A549 treated with dexamethasone at 1 μM for 4 hours (cell line): ENCODE measurements around the gene TRIM49C. TPM values are rescaled to one million over a fixed set of nuclear protein-coding genes. Genes with fewer than 3 reads are reported as not detected.

ENCODE experiments used
- total RNA-seq: library from RNA; stranded (reverse); fragments of 200-300 nt; extraction: Qiagen RNA extraction; gene quantifications from 5 replicates; pipeline ENCODE4 v1.2.3, GENCODE V29; 2022

TRIM49C gene, protein sequence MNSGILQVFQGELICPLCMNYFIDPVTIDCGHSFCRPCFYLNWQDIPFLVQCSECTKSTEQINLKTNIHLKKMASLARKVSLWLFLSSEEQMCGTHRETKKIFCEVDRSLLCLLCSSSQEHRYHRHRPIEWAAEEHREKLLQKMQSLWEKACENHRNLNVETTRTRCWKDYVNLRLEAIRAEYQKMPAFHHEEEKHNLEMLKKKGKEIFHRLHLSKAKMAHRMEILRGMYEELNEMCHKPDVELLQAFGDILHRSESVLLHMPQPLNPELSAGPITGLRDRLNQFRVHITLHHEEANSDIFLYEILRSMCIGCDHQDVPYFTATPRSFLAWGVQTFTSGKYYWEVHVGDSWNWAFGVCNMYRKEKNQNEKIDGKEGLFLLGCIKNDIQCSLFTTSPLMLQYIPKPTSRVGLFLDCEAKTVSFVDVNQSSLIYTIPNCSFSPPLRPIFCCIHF
- 0.05 to 0.07 TPM in 2 of 5 replicates, not detected in the others for total RNA-seq

DNA sequence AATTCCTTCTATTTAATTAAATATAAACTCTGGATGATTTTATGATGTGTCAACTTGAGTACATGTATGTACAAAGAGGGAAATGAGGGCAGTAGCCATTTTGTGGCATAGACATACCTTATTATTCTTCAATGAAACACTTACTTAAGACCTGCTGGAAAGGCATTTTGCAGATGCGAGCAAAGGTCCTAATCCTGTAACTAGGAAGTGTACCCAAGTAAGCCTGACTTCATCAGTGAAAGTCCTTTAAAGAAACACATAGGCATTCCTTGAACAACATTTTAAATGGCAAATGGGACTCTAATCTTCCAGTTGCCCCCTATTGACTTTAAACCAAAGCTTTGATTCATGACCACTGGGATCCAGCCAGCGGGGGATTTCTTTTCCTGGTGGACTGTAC lies at the start of gene TRIM49C:
Gene TRIM49C, plus strand, starts transcription at position 301 of the 400 bp plus-strand sequence. CDS start 4,106 bp downstream, outside the sequence.

DNA sequence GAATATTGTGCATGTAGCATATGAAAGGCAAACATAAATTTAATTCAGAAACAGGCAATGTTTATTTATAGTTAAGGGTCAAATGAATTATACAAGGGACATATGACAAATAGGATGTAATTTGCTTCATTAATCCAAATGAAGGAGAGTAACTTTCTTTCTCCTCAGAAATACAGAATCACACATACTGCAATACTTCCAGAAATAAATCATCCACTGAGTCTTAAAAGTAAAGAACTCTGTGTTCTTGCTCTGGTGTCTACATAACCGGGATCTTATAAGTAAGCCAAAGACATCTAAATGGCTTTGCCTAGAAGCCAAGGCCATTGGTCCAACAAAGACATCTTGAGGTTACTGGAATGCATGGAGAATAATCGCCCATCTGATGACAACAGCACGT lies 54.7 kb downstream of the TRIM49C start, which contains the start of gene UBTFL1:
Gene UBTFL1, plus strand, starts transcription at position 301 of the 400 bp plus-strand sequence. Its CDS starts 0 bp downstream, at position 301.

Other genes starting within 250 kb of the TRIM49C start
- gene TRIM49, start 222.5 kb upstream of the TRIM49C start, total RNA-seq, result 0.05 to 0.20 TPM (median 0.17 TPM) in 5 replicates
- gene TRIM64B, start 152.6 kb upstream of the TRIM49C start, total RNA-seq, result not detected in 5 replicates
- 0.11 to 0.69 TPM (median 0.28 TPM) in 5 replicates for gene TRIM49D1, start 108.9 kb upstream of the TRIM49C start, total RNA-seq
- 0.16 to 0.72 TPM (median 0.34 TPM) in 5 replicates for gene TRIM49D2, start 107.0 kb upstream of the TRIM49C start, total RNA-seq
- gene TRIM64, start 65.1 kb upstream of the TRIM49C start, total RNA-seq, result not detected in 5 replicates
- not detected in 5 replicates for gene UBTFL1, start 54.8 kb downstream of the TRIM49C start, total RNA-seq
- not detected in 5 replicates for gene NAALAD2, start 103.6 kb downstream of the TRIM49C start, total RNA-seq
- 66.0 to 87.6 TPM (median 80.4 TPM) in 5 replicates for gene CHORDC1, start 191.9 kb downstream of the TRIM49C start, total RNA-seq